ENCODE data around the gene GIPC3.

The GIPC3 gene

DNA sequence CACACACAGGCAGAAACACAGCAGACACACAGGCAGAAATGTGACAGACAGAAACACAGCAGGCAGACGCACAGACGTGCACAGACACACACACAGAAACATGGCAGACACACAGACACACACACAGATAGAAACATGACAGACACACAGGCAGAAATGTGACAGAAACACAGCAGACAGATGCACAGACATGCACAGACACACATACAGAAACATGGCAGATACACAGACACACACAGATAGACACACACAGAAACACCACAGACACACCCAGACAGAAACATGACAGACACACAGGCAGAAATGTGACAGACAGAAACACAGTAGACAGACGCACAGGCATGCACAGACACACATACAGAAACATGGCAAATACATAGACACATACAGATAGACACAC lies 20.1 kb downstream of the GIPC3 start:
- DNase-seq (ENCODE audit: low spot score): no peak

GRCh38 chr19:3605770-3606169 lies 20.5 kb downstream of the GIPC3 start:
- DNase-seq (ENCODE audit: low spot score): no peak

GRCh38 chr19:3606174-3606689 lies 21.0 kb downstream of the GIPC3 start:
- DNase-seq (ENCODE audit: low spot score): no peak

- DNase-seq (ENCODE audit: low spot score): peak; percentile 28
These were observed 21.5 kb downstream of the GIPC3 start, which contains the start of gene TBXA2R for GRCh38 chr19:3606690-3607289. TBXA2R (minus strand) TSS chr19:3606875; CDS start chr19:3600634, 6,241 bp downstream.

DNA sequence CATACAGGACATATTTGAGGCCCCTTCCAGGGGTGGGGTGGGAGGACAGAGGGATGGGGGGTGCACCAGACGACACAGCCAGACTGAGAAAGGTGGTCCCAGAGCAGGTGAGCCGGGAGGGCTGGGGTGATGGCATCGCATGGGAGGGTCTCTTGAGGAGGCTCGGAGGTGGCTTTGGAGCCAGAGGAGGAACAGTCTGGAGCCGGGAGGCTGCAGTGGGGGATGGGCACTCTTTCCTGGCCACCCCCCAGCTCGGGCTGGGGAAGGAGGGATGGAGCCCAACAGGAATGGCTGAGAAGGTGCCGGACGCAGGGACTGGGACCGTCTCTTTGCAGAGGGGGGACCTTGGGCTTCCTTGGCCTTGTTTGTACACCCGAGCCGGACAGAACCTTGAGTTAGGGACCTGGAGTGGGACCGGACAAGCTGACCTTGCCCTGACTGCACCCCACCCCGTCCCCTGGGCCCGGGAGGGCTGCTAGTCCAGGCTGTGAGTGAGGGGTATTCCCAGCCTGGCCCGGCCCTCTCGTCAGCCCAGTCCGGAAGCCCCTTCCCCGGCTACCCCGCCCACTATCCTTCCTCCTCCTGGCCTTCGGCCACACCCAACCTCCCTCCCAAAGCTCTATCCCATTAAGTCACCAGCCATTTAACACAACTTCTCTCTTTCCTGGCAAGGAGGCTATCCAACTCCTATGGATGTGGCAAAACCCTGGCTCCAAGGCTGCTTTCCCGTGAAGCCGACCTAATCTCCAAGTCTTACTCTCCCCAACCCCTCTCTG lies 22.2 kb downstream of the GIPC3 start:
- DNase-seq (ENCODE audit: low spot score): peak; percentile 65

DNA sequence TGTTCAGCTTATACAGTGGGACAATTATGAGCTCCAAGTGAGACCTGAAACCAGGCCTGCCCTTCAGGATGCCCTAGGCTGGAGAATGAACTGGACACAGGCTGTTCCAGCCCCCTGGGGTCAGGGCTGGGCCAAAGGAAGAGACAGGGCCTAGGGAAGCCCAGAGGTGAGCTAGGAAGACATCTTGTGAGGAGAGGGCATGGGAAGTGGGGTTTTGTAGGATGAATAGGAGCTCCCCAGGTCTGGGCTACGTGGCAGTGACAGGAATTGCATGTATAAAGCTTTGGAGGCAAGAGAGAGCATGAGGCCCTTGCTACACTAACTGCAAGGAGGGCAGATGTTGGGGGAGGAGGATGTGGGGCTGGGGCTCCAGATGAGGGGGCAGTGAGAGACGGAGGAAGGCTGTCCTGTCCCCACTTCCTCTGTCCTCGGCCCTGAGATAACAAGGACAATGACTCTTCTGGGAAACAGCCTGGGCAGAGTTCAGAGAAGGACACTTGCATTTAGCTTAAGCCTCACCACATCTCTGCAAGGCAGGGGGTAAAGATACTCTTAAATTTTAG lies 22.9 kb downstream of the GIPC3 start:
- DNase-seq (ENCODE audit: low spot score): no peak

- no peak for DNase-seq (ENCODE audit: low spot score)
These were observed 23.6 kb downstream of the GIPC3 start for GRCh38 chr19:3608750-3609322.

- DNase-seq (ENCODE audit: low spot score): no peak
These were observed 24.8 kb downstream of the GIPC3 start for GRCh38 chr19:3609779-3610719.

DNA sequence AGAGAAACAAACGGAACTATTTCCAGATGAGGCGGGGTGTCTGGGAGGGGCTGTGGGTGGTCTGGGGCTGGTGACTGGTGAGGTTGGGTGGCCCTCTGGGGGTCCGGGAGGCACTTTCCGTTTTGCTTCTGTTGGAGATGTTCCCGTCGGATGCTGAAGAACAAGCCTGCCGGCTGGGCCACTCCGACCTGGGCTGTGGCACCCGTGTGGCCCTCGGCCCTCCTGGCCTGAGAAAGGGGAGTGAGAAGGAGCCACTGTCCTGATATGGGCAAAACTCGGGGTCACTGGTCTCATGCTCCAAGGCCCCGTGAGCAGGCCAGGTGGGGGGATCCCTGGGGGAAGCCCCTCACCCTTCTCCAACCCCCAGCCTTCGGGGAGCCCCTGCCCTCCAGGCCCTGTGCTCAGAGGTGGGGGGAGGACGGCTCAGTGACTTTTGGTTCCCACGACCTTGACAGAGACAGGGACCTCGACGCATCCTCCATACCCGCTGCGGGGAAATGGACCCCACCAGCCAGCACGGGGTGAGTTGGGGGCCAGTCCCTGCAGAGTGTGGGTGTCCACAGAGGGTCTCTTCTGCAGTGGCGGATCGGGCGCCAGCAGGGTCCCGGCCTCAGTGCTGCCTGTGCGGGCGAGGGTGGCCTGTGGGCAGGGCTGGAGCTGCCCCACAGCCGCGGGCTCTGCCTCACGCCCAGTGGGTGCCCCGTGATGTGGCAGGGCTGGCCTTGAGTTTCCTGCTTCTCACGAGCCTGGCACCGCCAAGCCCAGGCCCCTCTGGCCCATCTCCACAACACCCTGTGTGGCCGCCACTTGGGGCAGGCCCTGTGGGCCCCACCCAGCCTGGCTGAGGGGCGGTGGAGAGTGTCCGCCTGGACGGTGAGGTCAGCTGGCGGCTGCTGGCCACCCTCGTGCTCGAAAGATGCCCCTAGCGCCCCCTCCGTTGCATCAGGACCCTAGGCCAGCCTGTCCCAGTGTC lies 25.8 kb downstream of the GIPC3 start:
- DNase-seq (ENCODE audit: low spot score): no peak

DNA sequence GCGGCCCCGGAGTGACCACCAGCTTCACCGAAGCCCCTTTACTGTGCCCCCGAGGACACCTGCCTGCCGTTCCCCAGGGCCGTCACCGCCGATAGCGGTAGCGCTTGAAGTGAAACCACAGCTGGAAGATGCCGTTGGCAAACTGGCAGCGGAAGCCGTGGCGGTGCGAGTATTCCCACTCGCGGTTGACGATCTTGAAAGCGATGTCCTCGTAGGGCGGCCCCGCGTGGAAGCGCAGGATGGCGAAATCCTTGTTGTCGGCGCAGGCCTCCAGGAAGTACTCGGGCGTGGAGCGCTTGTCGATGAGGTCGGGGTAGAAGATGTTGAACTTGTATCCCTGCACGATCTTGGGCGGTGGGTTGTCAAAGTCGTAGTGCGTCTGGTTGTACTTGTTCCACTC lies 26.6 kb downstream of the GIPC3 start:
- no peak for DNase-seq (ENCODE audit: low spot score)

GRCh38 chr19:3612330-3612729 lies 27.1 kb downstream of the GIPC3 start:
- no peak for DNase-seq (ENCODE audit: low spot score)

GRCh38 chr19:3612901-3613741 lies 27.8 kb downstream of the GIPC3 start:
- DNase-seq (ENCODE audit: low spot score): no peak

GRCh38 chr19:3613818-3614661 lies 28.8 kb downstream of the GIPC3 start:
- DNase-seq (ENCODE audit: low spot score): no peak

GRCh38 chr19:3614858-3615505 lies 29.7 kb downstream of the GIPC3 start:
- DNase-seq (ENCODE audit: low spot score): no peak

- DNase-seq (ENCODE audit: low spot score): no peak
These were observed 30.4 kb downstream of the GIPC3 start for GRCh38 chr19:3615524-3616135.

- DNase-seq (ENCODE audit: low spot score): peak; percentile 52
These were observed 32.2 kb downstream of the GIPC3 start for GRCh38 chr19:3617463-3617862.

GRCh38 chr19:3618144-3618810 lies 33.0 kb downstream of the GIPC3 start:
- DNase-seq (ENCODE audit: low spot score): peak; percentile 28
